HL-60/S4 treated with phorbol 12-myristate 13-acetate at 8.2 ng/mL for 4 days and 3 days (cell line): ENCODE results near the gene NPRL2.

Experiments used
- in situ Hi-C: fragments of 300-500 bp; cut with MboI; formaldehyde crosslinking; loops from 2 replicates; pipeline ENCODE4 v1.15.0; 2022; ENCODE audit warnings: low sequenced_read_pairs

NPRL2 gene

GRCh38 chr3:50373146-50374051 lies 22.8 kb upstream of the NPRL2 start:
- in situ Hi-C loops = no loop called here

- in situ Hi-C loops = no loop called here
Observed at GRCh38 chr3:50372349-50372748, 21.8 kb upstream of the NPRL2 start.

- in situ Hi-C loops = no loop called here
Observed at GRCh38 chr3:50371133-50371685, 20.6 kb upstream of the NPRL2 start.

GRCh38 chr3:50370594-50370993 lies 20.0 kb upstream of the NPRL2 start:
- in situ Hi-C loops = no loop called here

- in situ Hi-C loops = no loop called here
Observed at GRCh38 chr3:50369012-50369670, 18.6 kb upstream of the NPRL2 start.

GRCh38 chr3:50365842-50366220 lies 15.3 kb upstream of the NPRL2 start:
- in situ Hi-C loops = no loop called here

- in situ Hi-C loops = no loop called here
Observed at GRCh38 chr3:50365080-50365841, 14.7 kb upstream of the NPRL2 start.

GRCh38 chr3:50364573-50365079 lies 14.1 kb upstream of the NPRL2 start:
- in situ Hi-C loops = no loop called here

GRCh38 chr3:50359760-50360110 lies 9.2 kb upstream of the NPRL2 start:
- in situ Hi-C loops = no loop called here

- in situ Hi-C loops = no loop called here
Observed at GRCh38 chr3:50358911-50359759, 8.6 kb upstream of the NPRL2 start, which contains the start of gene TMEM115. TSS of gene TMEM115 (minus strand) at chr3:50359521. CDS start at chr3:50359063, 458 bp downstream.

- in situ Hi-C loops = no loop called here
Observed at GRCh38 chr3:50358355-50358910, 7.9 kb upstream of the NPRL2 start.

GRCh38 chr3:50357481-50357880 lies 6.9 kb upstream of the NPRL2 start:
- in situ Hi-C loops = no loop called here

- in situ Hi-C loops = no loop called here
Observed at GRCh38 chr3:50356553-50356952, 6.0 kb upstream of the NPRL2 start.

- in situ Hi-C loops = no loop called here
Observed at GRCh38 chr3:50355829-50356552, 5.4 kb upstream of the NPRL2 start.

- in situ Hi-C loops = no loop called here
Observed at GRCh38 chr3:50354850-50355249, 4.3 kb upstream of the NPRL2 start.

GRCh38 chr3:50354186-50354764 lies 3.7 kb upstream of the NPRL2 start:
- in situ Hi-C loops = no loop called here

- in situ Hi-C loops = no loop called here
Observed at GRCh38 chr3:50353245-50354004, 2.9 kb upstream of the NPRL2 start.

- in situ Hi-C loops = no loop called here
Observed at GRCh38 chr3:50352781-50353180, 2.2 kb upstream of the NPRL2 start.
